Testis (tissue), 3 donors: ENCODE measurements around the gene ZNF644. TPM values are rescaled to one million over a fixed set of nuclear protein-coding genes. Genes with fewer than 3 reads are reported as not detected.

ENCODE experiments used
- DNase-seq: peaks from one replicate; pipeline ENCODE4 v3.0.0-alpha.2; 2019
- H3K27ac ChIP-seq, 2 donors: fragments of 200-600 bp; sonication (generic); one replicate each; pipeline ENCODE4 v1.5.1; 2019
- H3K27me3 ChIP-seq: fragments of 200-600 bp; sonication (generic); one replicate; pipeline ENCODE4 v1.5.1; 2019
- H3K36me3 ChIP-seq: fragments of 200-600 bp; sonication (generic); one replicate; pipeline ENCODE4 v1.5.1; 2017; ENCODE audit warnings: low read depth; ENCODE audit errors: missing control alignments
- H3K4me1 ChIP-seq: fragments of 200-600 bp; sonication (generic); one replicate; pipeline ENCODE4 v1.5.1; 2019
- H3K4me3 ChIP-seq, 2 donors: fragments of 200-600 bp; sonication (generic); one replicate each; pipeline ENCODE4 v1.5.1; 2017 to 2019
- H3K9me3 ChIP-seq: fragments of 200-600 bp; sonication (generic); one replicate; pipeline ENCODE4 v1.5.1; 2017
- CTCF ChIP-seq, 3 experiments: fragments of 450-650 bp in 2 of 3; fragments of 200-600 bp in 1 of 3; sonication (generic) in 1 of 3; IDR thresholded peaks; one replicate each; pipeline ENCODE4 v1.5.1; 2016 to 2019; ENCODE audit warnings: antibody characterized with exemption in 3 of 3, mild to moderate bottlenecking in 2 of 3, moderate library complexity in 1 of 3
- POLR2A ChIP-seq: fragments of 450-650 bp; IDR thresholded peaks from one replicate; pipeline ENCODE4 v1.6.1; 2017; ENCODE audit warnings: antibody characterized with exemption, mild to moderate bottlenecking, moderate library complexity
- WGBS, 2 donors: methylation state at CpG; one replicate each; pipeline ENCODE4 v1.1.5; 2018; 5-methylcytosine and 5-hydroxymethylcytosine counted together
- intact Hi-C: fragments of 100-400 bp; cut with DNase I; formaldehyde crosslinking; loops from one replicate; pipeline ENCODE4 v1.15.1; 2023; ENCODE audit warnings: low total_unique reads
- polyA plus RNA-seq: library from polyadenylated mRNA; stranded (reverse); fragments of 350-450 nt; fragmentation: Illumina TruSeq; extraction: RNeasy Lipid Tissue Mini Kit (QIAGEN cat#74804); gene quantifications from one replicate; pipeline ENCODE4 v1.2.3, GENCODE V29; 2014; ENCODE audit warnings: low read depth, low replicate concordance; ENCODE audit not compliant: insufficient read depth
- total RNA-seq, 2 donors: library from RNA; depleted of rRNA; stranded (reverse); fragments of >200 nt; gene quantifications; one replicate each; pipeline ENCODE4 v1.2.3, GENCODE V29; 2016

ZNF644 gene
- total and polyA plus RNA-seq, 3 donors from 2014 or later: 21.6 to 73.8 (median 70.5) TPM

- Histone ChIP-seq H3K4me1 (no peaks in the 10 kb centered on the region), H3K27me3 (no peaks in the 10 kb centered on the region), H3K36me3 (no peaks in the 10 kb centered on the region), H3K4me3 (no peak overlapping the region), H3K9me3 (no peaks in the 10 kb centered on the region), H3K27ac (no peak overlapping the region)
- intact Hi-C loops: no loop called here
- TF ChIP-seq CTCF (IDR thresholded peaks at IDR 0.05) (no peak), POLR2A (no peak)
- 71 to 72% methylated on average over 1 of the region's 1 CpG for WGBS, 2 donors
- no peak for DNase-seq
Measured at GRCh38 chr1:90964444-90965035, 57.3 kb downstream of the ZNF644 start.

GRCh38 chr1:90963651-90964050, 58.2 kb downstream of the ZNF644 start:
- TF ChIP-seq CTCF (IDR thresholded peaks at IDR 0.05) (no peak), POLR2A (no peak)
- Histone ChIP-seq H3K36me3 (no peaks in the 10 kb centered on the region), H3K27ac (no peak overlapping the region), H3K4me3 (no peak overlapping the region), H3K27me3 (no peaks in the 10 kb centered on the region), H3K9me3 (no peaks in the 10 kb centered on the region), H3K4me1 (no peaks in the 10 kb centered on the region)
- intact Hi-C loops: no loop called here
- no peak for DNase-seq
- 89 to 93% methylated on average over 1 of the region's 1 CpG for WGBS, 2 donors

- Histone ChIP-seq H3K4me3 (no peak overlapping the region), H3K36me3 (no peaks in the 10 kb centered on the region), H3K27me3 (no peaks in the 10 kb centered on the region), H3K4me1 (no peaks in the 10 kb centered on the region), H3K27ac (no peak overlapping the region), H3K9me3 (no peaks in the 10 kb centered on the region)
- TF ChIP-seq POLR2A (no peak), CTCF (IDR thresholded peaks at IDR 0.05) (no peak)
- intact Hi-C loops: no loop called here
- 87 to 97% methylated on average over 2 of the region's 2 CpGs for WGBS, 2 donors
- no peak for DNase-seq
Measured at GRCh38 chr1:90963236-90963635, 58.6 kb downstream of the ZNF644 start.

GRCh38 chr1:90959352-90960206, 62.3 kb downstream of the ZNF644 start:
- Histone ChIP-seq H3K9me3 (no peaks in the 10 kb centered on the region), H3K4me3 (no peak overlapping the region), H3K27me3 (no peaks in the 10 kb centered on the region), H3K36me3 (no peaks in the 10 kb centered on the region), H3K4me1 (no peaks in the 10 kb centered on the region), H3K27ac (no peak overlapping the region)
- no peak for DNase-seq
- 91 to 93% methylated on average over 5 of the region's 5 CpGs for WGBS, 2 donors
- intact Hi-C loops: no loop called here
- TF ChIP-seq POLR2A (no peak), CTCF (IDR thresholded peaks at IDR 0.05) (no peak)
